OCI-LY1 (cell line): ENCODE results near the gene SLC24A3.

ENCODE experiments used
- H2AFZ ChIP-seq: fragments of 200-600 bp; sonication (generic), shearing (Covaris generic); 2 replicates; pipeline ENCODE4 v1.6.0; 2014; ENCODE audit warnings: antibody characterized with exemption, mild to moderate bottlenecking, low read length
- H3F3A ChIP-seq: fragments of 200-600 bp; sonication (generic), shearing (Covaris generic); 2 replicates; pipeline ENCODE4 v1.6.0; 2014; ENCODE audit warnings: mild to moderate bottlenecking, antibody characterized with exemption, low read length, moderate library complexity; ENCODE audit not compliant: insufficient read depth
- H3K27ac ChIP-seq: fragments of 200-600 bp; sonication (generic); 2 replicates; pipeline ENCODE4 v1.5.1; 2014; ENCODE audit warnings: low read length, mixed run types, mild to moderate bottlenecking, low read depth; ENCODE audit not compliant: poor library complexity, severe bottlenecking
- H3K27me3 ChIP-seq: fragments of 200-600 bp; sonication (generic); 2 replicates; pipeline ENCODE4 v1.6.0; 2014; ENCODE audit warnings: antibody characterized with exemption, mild to moderate bottlenecking, low read length, moderate library complexity; ENCODE audit not compliant: insufficient read depth
- H3K36me3 ChIP-seq: fragments of 200-600 bp; sonication (generic); 2 replicates; pipeline ENCODE4 v1.6.1; 2014; ENCODE audit warnings: mild to moderate bottlenecking, antibody characterized with exemption, low read length, moderate library complexity, mixed read lengths; ENCODE audit not compliant: insufficient read depth
- H3K4me1 ChIP-seq: fragments of 200-600 bp; sonication (generic); 2 replicates; pipeline ENCODE4 v1.5.1; 2014; ENCODE audit warnings: mild to moderate bottlenecking, low read length, moderate library complexity; ENCODE audit not compliant: insufficient read depth, severe bottlenecking
- H3K4me2 ChIP-seq: fragments of 200-600 bp; sonication (generic), shearing (Covaris generic); 2 replicates; pipeline ENCODE4 v1.6.1; 2014; ENCODE audit warnings: low read length
- H3K4me3 ChIP-seq: fragments of 200-600 bp; sonication (generic); 2 replicates; pipeline ENCODE4 v1.5.1; 2014; ENCODE audit warnings: low read length, low read depth, mild to moderate bottlenecking, mixed read lengths; ENCODE audit not compliant: poor library complexity, severe bottlenecking
- H3K79me2 ChIP-seq: fragments of 200-600 bp; shearing (Covaris generic); 2 replicates; pipeline ENCODE4 v1.6.1; 2016; ENCODE audit warnings: mixed run types, low read length, mixed read lengths; ENCODE audit not compliant: insufficient read depth
- H3K9ac ChIP-seq: fragments of 200-600 bp; sonication (generic), shearing (Covaris generic); 2 replicates; pipeline ENCODE4 v1.6.1; 2014; ENCODE audit warnings: mild to moderate bottlenecking, low read length, mixed read lengths
- H3K9me2 ChIP-seq: fragments of 200-600 bp; sonication (generic), shearing (Covaris generic); 2 replicates; pipeline ENCODE4 v1.6.1; 2014; ENCODE audit warnings: low read depth, mild to moderate bottlenecking, low read length, mixed read lengths
- H3K9me3 ChIP-seq: fragments of 200-600 bp; shearing (Covaris generic); 2 replicates; pipeline ENCODE4 v1.6.1; 2014; ENCODE audit warnings: low read length, mixed read lengths
- H4K20me1 ChIP-seq: fragments of 200-600 bp; sonication (generic), shearing (Covaris generic); 2 replicates; pipeline ENCODE4 v1.6.0; 2016; ENCODE audit warnings: mild to moderate bottlenecking, low read length; ENCODE audit not compliant: insufficient read depth
- EZH2 ChIP-seq: fragments of 200-600 bp; sonication (generic), shearing (Covaris generic); IDR thresholded peaks from 2 replicates; pipeline ENCODE4 v1.8.0; 2017; ENCODE audit warnings: borderline replicate concordance, mixed run types, mild to moderate bottlenecking, antibody characterized with exemption, low read length, moderate library complexity, mixed read lengths
- TF ChIP-seq, protein P1 (sequence below): fragments of 200-600 bp; sonication (generic), shearing (Covaris generic); IDR thresholded peaks from 2 replicates; pipeline ENCODE4 v1.5.1; 2017; ENCODE audit warnings: mild to moderate bottlenecking, antibody characterized with exemption, low read length, moderate library complexity, mixed read lengths

The SLC24A3 gene

DNA sequence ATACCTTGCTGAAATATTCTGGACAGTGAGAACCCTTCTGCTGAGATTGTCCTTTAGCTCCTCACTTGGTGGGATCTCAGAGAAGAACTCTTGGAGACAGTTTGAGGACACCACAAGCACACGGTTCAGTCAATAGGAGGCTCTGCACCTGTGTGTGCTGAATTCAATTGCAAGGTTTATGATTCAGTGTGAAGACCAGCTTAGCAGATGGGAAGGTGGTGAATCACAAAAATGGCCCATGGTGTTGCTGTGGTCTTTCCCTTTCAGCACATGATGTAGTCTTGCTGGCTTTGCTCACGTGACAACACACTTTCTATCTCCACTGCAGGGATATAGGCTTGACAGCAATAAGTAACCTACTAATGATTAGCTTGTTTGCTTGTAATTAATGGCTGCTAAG is 270.3 kb downstream of the SLC24A3 start:
- no peak overlapping the region for H3K9ac ChIP-seq
- H3K79me2 ChIP-seq: no peaks in the 10 kb centered on the region
- no peaks in the 10 kb centered on the region for H3K27me3 ChIP-seq
- H3K9me2 ChIP-seq: no peaks in the 10 kb centered on the region
- TF ChIP-seq, protein P1, sequence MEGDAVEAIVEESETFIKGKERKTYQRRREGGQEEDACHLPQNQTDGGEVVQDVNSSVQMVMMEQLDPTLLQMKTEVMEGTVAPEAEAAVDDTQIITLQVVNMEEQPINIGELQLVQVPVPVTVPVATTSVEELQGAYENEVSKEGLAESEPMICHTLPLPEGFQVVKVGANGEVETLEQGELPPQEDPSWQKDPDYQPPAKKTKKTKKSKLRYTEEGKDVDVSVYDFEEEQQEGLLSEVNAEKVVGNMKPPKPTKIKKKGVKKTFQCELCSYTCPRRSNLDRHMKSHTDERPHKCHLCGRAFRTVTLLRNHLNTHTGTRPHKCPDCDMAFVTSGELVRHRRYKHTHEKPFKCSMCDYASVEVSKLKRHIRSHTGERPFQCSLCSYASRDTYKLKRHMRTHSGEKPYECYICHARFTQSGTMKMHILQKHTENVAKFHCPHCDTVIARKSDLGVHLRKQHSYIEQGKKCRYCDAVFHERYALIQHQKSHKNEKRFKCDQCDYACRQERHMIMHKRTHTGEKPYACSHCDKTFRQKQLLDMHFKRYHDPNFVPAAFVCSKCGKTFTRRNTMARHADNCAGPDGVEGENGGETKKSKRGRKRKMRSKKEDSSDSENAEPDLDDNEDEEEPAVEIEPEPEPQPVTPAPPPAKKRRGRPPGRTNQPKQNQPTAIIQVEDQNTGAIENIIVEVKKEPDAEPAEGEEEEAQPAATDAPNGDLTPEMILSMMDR: no peak
- TF ChIP-seq EZH2: no peak
- no peaks in the 10 kb centered on the region for H3K36me3 ChIP-seq
- no peaks in the 10 kb centered on the region for H3K9me3 ChIP-seq
- H3K27ac ChIP-seq: no peak overlapping the region
- no peaks in the 10 kb centered on the region for H3K4me1 ChIP-seq
- H2AFZ ChIP-seq: no peak overlapping the region
- no peak overlapping the region for H3K4me3 ChIP-seq
- H3F3A ChIP-seq: no peaks in the 10 kb centered on the region
- no peak overlapping the region for H3K4me2 ChIP-seq
- no peaks in the 10 kb centered on the region for H4K20me1 ChIP-seq

DNA sequence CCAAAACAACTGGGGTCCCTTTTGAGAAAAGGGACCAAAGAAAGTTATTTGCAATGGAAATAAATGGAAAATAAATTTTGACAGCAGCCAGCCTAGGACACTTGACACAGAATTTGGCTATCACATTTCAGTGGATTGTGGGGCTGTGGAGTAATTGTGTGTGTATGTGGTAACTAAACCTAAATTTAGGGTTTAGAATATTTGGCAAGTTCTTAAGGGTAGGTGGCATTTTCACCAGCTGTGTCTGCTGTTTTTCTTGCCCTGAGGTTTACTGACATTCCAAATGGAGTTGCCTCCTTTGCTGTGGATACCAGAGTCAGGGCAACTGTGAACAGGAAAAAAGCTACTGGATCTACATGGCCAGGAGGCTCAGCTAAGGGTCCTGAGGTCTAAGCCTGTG is 270.9 kb downstream of the SLC24A3 start:
- Histone ChIP-seq H3K9ac (no peak overlapping the region), H3K4me3 (no peak overlapping the region), H3K9me3 (no peaks in the 10 kb centered on the region), H2AFZ (no peak overlapping the region), H3K4me1 (no peaks in the 10 kb centered on the region), H3F3A (no peaks in the 10 kb centered on the region), H3K36me3 (no peaks in the 10 kb centered on the region), H3K4me2 (no peak overlapping the region), H3K9me2 (no peaks in the 10 kb centered on the region), H4K20me1 (no peaks in the 10 kb centered on the region), H3K79me2 (no peaks in the 10 kb centered on the region), H3K27ac (no peak overlapping the region), H3K27me3 (no peaks in the 10 kb centered on the region)
- no peak for TF ChIP-seq EZH2
- TF ChIP-seq, protein P1: no peak

DNA sequence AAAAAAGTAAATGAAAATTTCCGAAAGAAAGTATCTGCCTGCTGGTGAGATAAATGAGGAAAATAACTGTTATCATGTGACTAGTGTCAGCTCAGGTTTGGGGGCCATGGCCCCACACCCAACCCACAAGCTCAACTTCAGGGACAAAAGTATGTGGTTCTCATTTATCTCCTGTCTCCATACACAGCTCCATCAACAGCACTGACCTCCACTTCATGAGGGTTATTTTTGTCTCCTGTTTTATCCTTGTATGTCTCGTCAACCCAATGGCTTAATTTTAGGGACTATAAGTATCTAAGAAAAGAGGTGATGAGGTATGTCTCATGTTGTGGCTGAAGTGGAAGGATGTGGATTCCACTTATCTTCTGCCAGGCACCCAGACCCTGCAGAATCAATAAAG is 274.0 kb downstream of the SLC24A3 start:
- no peak overlapping the region for H3K9ac ChIP-seq
- no peaks in the 10 kb centered on the region for H3K79me2 ChIP-seq
- H3K4me3 ChIP-seq: no peak overlapping the region
- TF ChIP-seq, protein P1: no peak
- no peak for TF ChIP-seq EZH2
- no peaks in the 10 kb centered on the region for H3K9me3 ChIP-seq
- no peaks in the 10 kb centered on the region for H3K27me3 ChIP-seq
- H4K20me1 ChIP-seq: no peaks in the 10 kb centered on the region
- no peaks in the 10 kb centered on the region for H3K36me3 ChIP-seq
- no peak overlapping the region for H3K4me2 ChIP-seq
- H3K27ac ChIP-seq: no peak overlapping the region
- H3K4me1 ChIP-seq: no peaks in the 10 kb centered on the region
- H2AFZ ChIP-seq: no peak overlapping the region
- no peaks in the 10 kb centered on the region for H3K9me2 ChIP-seq
- no peaks in the 10 kb centered on the region for H3F3A ChIP-seq
